ENCODE results near the gene AGXT. TPM values are rescaled to one million over a fixed set of nuclear protein-coding genes. Genes with fewer than 3 reads are reported as not detected.

The AGXT gene
- total RNA-seq, 1 donor = not detected

GRCh38 chr2:240851078-240851991, 17.3 kb upstream of the AGXT start:
- DNase-seq (ENCODE audit: low read depth) = peak; percentile 80
- H3K4me3 ChIP-seq (ENCODE audit: low read depth, low read length) = no peak overlapping the region
- TF ChIP-seq CTCF (IDR thresholded peaks at IDR 0.05; ENCODE audit: insufficient read depth, low read length) = peak; percentile 97

DNA sequence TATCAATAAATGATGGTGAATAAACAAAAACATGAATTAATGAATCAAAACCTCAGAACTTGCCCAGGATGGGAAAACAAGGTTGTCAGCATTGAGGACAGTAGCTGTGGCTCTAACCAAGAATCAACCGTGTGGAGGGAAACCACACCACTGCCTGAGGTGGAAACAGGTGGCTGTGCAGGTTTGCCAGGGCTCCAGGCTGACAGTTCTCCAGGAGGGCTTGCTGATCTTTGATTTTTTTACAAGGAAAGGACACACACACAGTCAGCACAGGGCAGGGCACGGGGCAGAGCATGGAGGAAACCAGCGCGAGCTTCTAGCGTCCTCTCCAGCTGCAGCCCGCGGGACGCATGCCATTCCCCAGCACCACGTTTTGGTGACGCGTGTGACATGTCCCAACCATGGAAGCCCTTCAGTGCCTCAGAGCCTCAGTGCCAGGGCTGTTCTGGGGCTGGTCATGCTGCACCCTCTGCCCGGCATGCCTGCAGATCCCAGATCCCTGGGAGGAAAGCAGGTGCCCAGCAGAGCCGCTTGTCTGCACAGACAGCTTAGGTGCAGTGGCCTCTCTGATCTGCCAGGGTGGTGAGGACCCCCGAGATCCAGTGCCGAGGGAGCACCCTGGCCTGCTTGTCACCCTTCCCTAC, 15.8 kb upstream of the AGXT start:
- no peak for TF ChIP-seq CTCF (IDR thresholded peaks at IDR 0.05; ENCODE audit: insufficient read depth, low read length)
- no peak for DNase-seq (ENCODE audit: low read depth)
- no peak overlapping the region for H3K4me3 ChIP-seq (ENCODE audit: low read depth, low read length)

GRCh38 chr2:240855670-240856069, 13.0 kb upstream of the AGXT start:
- H3K4me3 ChIP-seq (ENCODE audit: low read depth, low read length) = no peak overlapping the region
- TF ChIP-seq CTCF (IDR thresholded peaks at IDR 0.05; ENCODE audit: insufficient read depth, low read length) = no peak
- DNase-seq (ENCODE audit: low read depth) = no peak

DNA sequence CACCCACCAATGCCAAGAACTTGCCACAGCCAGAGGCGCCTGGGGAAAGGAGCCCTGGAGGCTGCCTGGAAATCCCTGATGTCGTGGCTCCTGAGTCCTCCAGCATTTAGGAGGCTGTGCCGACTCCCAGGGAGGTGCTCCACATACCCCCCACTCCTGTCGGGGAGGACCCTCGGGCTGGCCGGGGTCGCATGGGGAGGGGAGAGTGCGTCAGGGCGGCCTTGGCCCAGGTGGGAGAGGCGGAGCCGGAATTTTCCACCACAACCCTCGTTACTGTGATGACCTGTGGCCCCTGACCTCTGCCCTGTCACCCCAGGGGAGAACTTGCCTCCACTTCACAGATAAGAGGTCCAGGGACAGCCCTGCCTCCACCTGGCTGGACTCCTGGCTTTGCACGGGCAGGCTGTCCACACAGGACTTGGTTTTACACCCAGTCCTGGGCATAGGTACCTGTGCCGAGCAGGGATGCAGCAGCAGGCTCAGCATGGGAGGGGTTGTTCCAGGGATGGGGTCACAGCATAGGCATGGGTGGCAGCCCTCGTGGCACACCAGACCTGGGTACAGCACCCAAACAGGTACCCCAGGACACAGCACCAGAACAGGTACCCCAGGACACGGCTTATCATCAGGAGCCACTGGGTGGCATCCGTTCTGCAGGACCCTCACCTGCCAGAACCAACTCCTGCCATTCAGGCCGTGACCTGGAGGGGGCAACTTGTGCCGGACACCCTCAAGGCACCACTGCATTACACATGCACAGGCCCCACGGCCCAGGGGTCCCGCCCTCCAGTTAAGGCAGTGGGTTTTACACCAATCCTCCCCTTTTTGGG, 12.3 kb upstream of the AGXT start:
- no peak for DNase-seq (ENCODE audit: low read depth)
- H3K4me3 ChIP-seq (ENCODE audit: low read depth, low read length) = no peak overlapping the region
- peak; percentile 16 for TF ChIP-seq CTCF (IDR thresholded peaks at IDR 0.05; ENCODE audit: insufficient read depth, low read length)

DNA sequence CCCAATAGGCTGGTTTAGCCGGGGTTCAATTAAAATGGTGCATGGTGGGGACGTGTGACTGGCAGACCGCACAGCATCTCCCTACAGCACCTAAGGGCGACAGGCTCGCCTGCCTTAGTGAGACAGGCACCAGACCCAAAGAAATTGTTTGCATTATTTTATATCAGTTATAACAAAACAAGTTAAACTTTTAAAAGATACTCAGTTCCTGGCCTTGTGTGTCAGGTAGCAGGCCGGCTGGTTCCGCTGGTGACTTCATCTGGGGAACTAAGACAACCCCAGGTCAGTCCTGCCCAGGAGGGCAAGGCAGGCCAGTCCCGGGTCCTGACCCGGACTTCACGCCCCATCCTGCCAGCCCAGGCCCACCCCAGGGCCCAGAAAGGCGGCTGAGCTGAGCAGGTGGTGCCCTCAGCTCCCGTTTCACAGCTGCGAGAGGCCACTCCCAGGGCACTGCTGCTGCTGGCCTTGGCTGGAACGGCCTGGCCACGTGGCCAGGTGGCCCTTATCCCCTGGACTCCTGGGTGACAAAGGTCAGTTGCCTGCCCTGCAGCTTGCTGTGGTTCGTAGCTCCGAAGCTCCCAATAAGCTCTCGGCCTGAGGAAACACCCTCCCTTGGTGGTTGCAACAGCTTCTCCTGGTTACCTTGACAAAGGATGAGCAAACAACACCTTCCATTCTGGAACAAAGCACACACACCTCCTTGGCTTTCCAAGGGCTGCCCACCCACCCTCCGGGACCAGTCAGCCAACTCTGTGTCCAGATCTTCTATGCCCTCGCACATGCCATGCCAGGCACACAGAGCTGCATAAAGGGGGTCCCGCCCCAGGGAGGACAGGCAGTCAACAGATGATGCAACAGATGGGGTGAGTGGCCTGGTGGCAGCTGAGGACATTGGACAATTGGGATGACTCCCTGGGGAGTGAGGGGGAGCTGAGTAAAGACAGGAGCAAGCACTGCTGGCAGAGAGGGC, 11.3 kb upstream of the AGXT start:
- no peak overlapping the region for H3K4me3 ChIP-seq (ENCODE audit: low read depth, low read length)
- no peak for DNase-seq (ENCODE audit: low read depth)
- TF ChIP-seq CTCF (IDR thresholded peaks at IDR 0.05; ENCODE audit: insufficient read depth, low read length) = no peak

DNA sequence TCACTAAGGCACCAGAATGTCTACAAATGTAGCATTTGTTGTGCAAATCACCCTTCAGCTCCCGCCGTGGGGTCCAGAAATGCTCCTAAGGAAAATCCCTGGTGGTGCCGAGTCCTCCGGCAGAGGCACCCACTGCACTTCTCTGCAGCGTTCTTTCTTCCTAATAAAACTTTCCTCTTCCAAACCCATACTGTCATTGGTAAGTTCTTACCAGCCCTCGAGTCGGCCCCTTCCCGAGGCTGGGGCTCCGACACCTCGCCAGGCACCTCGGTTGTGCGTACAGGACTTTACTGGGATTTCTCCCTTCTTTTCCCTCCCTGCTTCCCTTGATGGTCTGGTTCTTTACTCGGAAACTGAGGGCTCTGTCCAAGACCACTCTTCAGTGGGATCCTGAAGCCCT, 10.3 kb upstream of the AGXT start:
- DNase-seq (ENCODE audit: low read depth) = no peak
- TF ChIP-seq CTCF (IDR thresholded peaks at IDR 0.05; ENCODE audit: insufficient read depth, low read length) = no peak
- no peak overlapping the region for H3K4me3 ChIP-seq (ENCODE audit: low read depth, low read length)

All from fibroblast of the aortic adventitia (primary cell).